HG03135 (cell line): Measurements from ENCODE around the gene TTYH1.
"Not testable (repeated sequence)": the region's sequence is repeated elsewhere in the genome, so short reads cannot be mapped to it uniquely, and the experiment has no call there.

ENCODE experiments used
- ATAC-seq: cut with Tn5 transposase; IDR thresholded peaks from one replicate; pipeline ENCODE4 v1.9.1; 2021; ENCODE audit warnings: mild to moderate bottlenecking, moderate library complexity; ENCODE audit not compliant: unreplicated experiment

TTYH1 gene

GRCh38 chr19:54458648-54459281 lies 43.5 kb downstream of the TTYH1 start:
- no peak for ATAC-seq

GRCh38 chr19:54459282-54460229 lies 44.3 kb downstream of the TTYH1 start:
- ATAC-seq: no peak

GRCh38 chr19:54460230-54461005 lies 45.2 kb downstream of the TTYH1 start:
- no peak for ATAC-seq

GRCh38 chr19:54461210-54461609 lies 45.9 kb downstream of the TTYH1 start:
- ATAC-seq: no peak

GRCh38 chr19:54461613-54462012 lies 46.3 kb downstream of the TTYH1 start:
- ATAC-seq: no peak

GRCh38 chr19:54462047-54462654 lies 46.9 kb downstream of the TTYH1 start:
- no peak for ATAC-seq

- ATAC-seq: peak; percentile 16
These were observed 47.6 kb downstream of the TTYH1 start for GRCh38 chr19:54462655-54463530.

- peak; percentile 55 for ATAC-seq
These were observed 48.3 kb downstream of the TTYH1 start, which contains the start of gene LENG9 for GRCh38 chr19:54463531-54464043. Gene LENG9 (minus strand): TSS chr19:54463778. CDS start chr19:54463526, 252 bp downstream.

- ATAC-seq: peak; percentile 36
These were observed 48.9 kb downstream of the TTYH1 start for GRCh38 chr19:54464044-54464629.

- ATAC-seq: peak; percentile 43
These were observed 49.6 kb downstream of the TTYH1 start for GRCh38 chr19:54464630-54465425.

- no peak for ATAC-seq
These were observed 50.3 kb downstream of the TTYH1 start for GRCh38 chr19:54465426-54466109.

GRCh38 chr19:54466110-54466480 lies 50.8 kb downstream of the TTYH1 start:
- ATAC-seq: not testable (repeated sequence)

- no peak for ATAC-seq
These were observed 54.3 kb downstream of the TTYH1 start for GRCh38 chr19:54469496-54469934.

- ATAC-seq: no peak
These were observed 55.1 kb downstream of the TTYH1 start for GRCh38 chr19:54470276-54470887.

GRCh38 chr19:54470991-54471782 lies 55.9 kb downstream of the TTYH1 start:
- ATAC-seq: no peak

GRCh38 chr19:54473071-54473891 lies 58.0 kb downstream of the TTYH1 start, which contains the start of gene CDC42EP5:
Gene CDC42EP5 (minus strand): TSS chr19:54473296. CDS start chr19:54465547, 7,749 bp downstream.
- no peak for ATAC-seq
